HCT116 (cell line): Measurements from ENCODE around the gene P2RX6. TPM values are rescaled to one million over a fixed set of nuclear protein-coding genes. Genes with fewer than 3 reads are reported as not detected.

Experiments
- ATAC-seq: fragments of 200-7000 bp; cut with Tn5 transposase; 2 replicates; pipeline ENCODE4 v1.9.1; 2020; ENCODE audit warnings: mild to moderate bottlenecking, moderate library complexity
- BruUV-seq: library from RNA; stranded (reverse); fragments of 400-500 nt; replicated peaks from 2 replicates; lab custom pipeline; 2021; lab: Mats Ljungman, UMichigan
- CTCF ChIA-PET: fragments of 300-600 bp; sonication (Branson Sonifier 250); formaldehyde crosslinking; loops from one replicate; lab custom pipeline; 2021; ENCODE audit warnings: antibody characterized with exemption; lab: Charles Lee
- POLR2A ChIA-PET: fragments of 300-600, 350-600 bp; sonication (Branson Sonifier 250); formaldehyde crosslinking; loops from one replicate; lab custom pipeline; 2021; ENCODE audit warnings: antibody characterized with exemption; lab: Charles Lee
- RAD21 ChIA-PET, 2 experiments: fragments of 300-600 bp; sonication (Branson Sonifier 250); formaldehyde crosslinking; loops; one replicate each; lab custom pipeline; 2023; ENCODE audit warnings: low total read pairs in 2 of 2; ENCODE audit not compliant: uncharacterized antibody in 2 of 2, unreplicated experiment in 2 of 2, low non-redundant PET in 1 of 2; lab: Charles Lee
- DNase-seq: peaks from one replicate; pipeline ENCODE4 v3.0.0-alpha.2; 2010; ENCODE audit warnings: low read depth, low spot score
- H2AFZ ChIP-seq: fragments of 200-600 bp; shearing (Covaris generic), sonication (generic); 2 replicates; pipeline ENCODE4 v1.6.1; 2017; ENCODE audit warnings: low read depth, mixed run types, mixed read lengths, antibody characterized with exemption, low read length; ENCODE audit not compliant: poor library complexity, severe bottlenecking
- H3K27ac ChIP-seq: 2 replicates; pipeline ENCODE4 v1.5.1; 2012; ENCODE audit warnings: low read depth, low read length
- H3K27me3 ChIP-seq: fragments of 200-600 bp; sonication (generic); 2 replicates; pipeline ENCODE4 v1.6.1; 2016; ENCODE audit warnings: mixed run types, low read length, mixed read lengths; ENCODE audit not compliant: insufficient read depth
- H3K36me3 ChIP-seq, 2 experiments: fragments of 200-500 bp in 1 of 2; fragments of 200-600 bp in 1 of 2; sonication (Bioruptor generic) in 1 of 2; sonication (generic) in 1 of 2; 2 replicates each; pipeline versions ENCODE4 v1.5.1 to v1.6.1; 2014 to 2016; ENCODE audit warnings: low read length in 2 of 2, inconsistent platforms in 1 of 2, mixed read lengths in 1 of 2, mixed run types in 1 of 2; ENCODE audit not compliant: insufficient read depth in 2 of 2, control insufficient read depth in 1 of 2
- H3K4me1 ChIP-seq, 2 experiments: fragments of 200-600 bp in 1 of 2; sonication (generic) in 1 of 2; 2 replicates each; pipeline versions ENCODE4 v1.5.1 to v1.6.1; 2012 to 2017; ENCODE audit warnings: low read length in 2 of 2, inconsistent platforms in 1 of 2, mild to moderate bottlenecking in 1 of 2, mixed read lengths in 1 of 2, mixed run types in 1 of 2, moderate library complexity in 1 of 2; ENCODE audit not compliant: insufficient read depth in 2 of 2, control insufficient read depth in 1 of 2
- H3K4me2 ChIP-seq: fragments of 200-600 bp; sonication (generic); 2 replicates; pipeline ENCODE4 v1.6.1; 2017; ENCODE audit warnings: mixed run types, low read length, mixed read lengths
- H3K4me3 ChIP-seq, 2 experiments: fragments of 200-600 bp in 1 of 2; sonication (generic) in 1 of 2; replicated peaks in 1 of 2; 2 replicates each; pipeline ENCODE4 v1.5.1; 2011 to 2016; ENCODE audit warnings: low read length in 2 of 2, control low read depth in 1 of 2, low read depth in 1 of 2, mild to moderate bottlenecking in 1 of 2, mixed read lengths in 1 of 2, mixed run types in 1 of 2
- H3K79me2 ChIP-seq: fragments of 200-600 bp; sonication (generic); 2 replicates; pipeline ENCODE4 v1.6.1; 2017; ENCODE audit warnings: mild to moderate bottlenecking, mixed run types, low read length, moderate library complexity, mixed read lengths; ENCODE audit not compliant: insufficient read depth
- H3K9ac ChIP-seq: fragments of 200-600 bp; sonication (generic); 2 replicates; pipeline ENCODE4 v1.6.1; 2016; ENCODE audit warnings: low read length, mixed read lengths
- H3K9me2 ChIP-seq: fragments of 200-600 bp; sonication (generic), shearing (Covaris generic); 2 replicates; pipeline ENCODE4 v1.6.1; 2017; ENCODE audit warnings: mixed run types, mild to moderate bottlenecking, moderate library complexity; ENCODE audit not compliant: insufficient read depth
- H3K9me3 ChIP-seq, 2 experiments: fragments of 200-500 bp in 1 of 2; fragments of 200-600 bp in 1 of 2; sonication (Bioruptor generic) in 1 of 2; sonication (generic) in 1 of 2; 2 replicates each; pipeline ENCODE4 v1.6.1; 2014 to 2017; ENCODE audit warnings: low read length in 2 of 2, mixed read lengths in 2 of 2, inconsistent platforms in 1 of 2, low read depth in 1 of 2, mild to moderate bottlenecking in 1 of 2, mixed run types in 1 of 2, moderate library complexity in 1 of 2; ENCODE audit not compliant: control insufficient read depth in 1 of 2, insufficient read depth in 1 of 2
- H4K20me1 ChIP-seq: fragments of 200-600 bp; sonication (generic), shearing (Covaris generic); 2 replicates; pipeline ENCODE4 v1.6.1; 2017; ENCODE audit warnings: mixed run types, mild to moderate bottlenecking, moderate library complexity; ENCODE audit not compliant: insufficient read depth
- ATF3 ChIP-seq: IDR thresholded peaks from 2 replicates; pipeline ENCODE4 v1.6.1; 2012
- CBX3 ChIP-seq: IDR thresholded peaks from 2 replicates; pipeline ENCODE4 v1.6.1; 2012; ENCODE audit warnings: low read depth
- CEBPB ChIP-seq: IDR thresholded peaks from 2 replicates; pipeline ENCODE4 v1.6.1; 2012; ENCODE audit warnings: low read depth
- CTCF ChIP-seq, 3 experiments: fragments of 200-600 bp in 1 of 3; sonication (generic) in 1 of 3; IDR thresholded peaks in 2 of 3; conservative IDR thresholded peaks in 1 of 3; 2 replicates each; pipeline ENCODE4 v1.5.1; 2012 to 2017; ENCODE audit warnings: low read depth in 2 of 3, low read length in 2 of 3, antibody characterized with exemption in 1 of 3, borderline replicate concordance in 1 of 3, control low read depth in 1 of 3, mild to moderate bottlenecking in 1 of 3, mixed read lengths in 1 of 3, mixed run types in 1 of 3, moderate library complexity in 1 of 3; ENCODE audit not compliant: insufficient read depth in 1 of 3
- EGR1 ChIP-seq: IDR thresholded peaks from 2 replicates; pipeline ENCODE4 v1.6.1; 2012; ENCODE audit warnings: low read depth
- EZH2 ChIP-seq: fragments of 200-600 bp; sonication (generic); IDR thresholded peaks from 2 replicates; pipeline ENCODE4 v1.6.1; 2017; ENCODE audit warnings: antibody characterized with exemption, mixed run types
- EZH2phosphoT487 ChIP-seq: fragments of 200-600 bp; IDR thresholded peaks from 2 replicates; pipeline ENCODE4 v1.6.1; 2018; ENCODE audit warnings: antibody characterized with exemption, borderline replicate concordance
- JUND ChIP-seq: IDR thresholded peaks from 2 replicates; pipeline ENCODE4 v1.6.1; 2012
- MAX ChIP-seq: IDR thresholded peaks from 2 replicates; pipeline ENCODE4 v1.6.1; 2012
- POLR2A ChIP-seq: IDR thresholded peaks from 2 replicates; pipeline ENCODE4 v1.7.0; 2011; ENCODE audit warnings: borderline replicate concordance; ENCODE audit not compliant: insufficient read depth, insufficient read length; ENCODE audit errors: extremely low read depth
- POLR2AphosphoS5 ChIP-seq: IDR thresholded peaks from 2 replicates; pipeline ENCODE4 v1.6.1; 2011; ENCODE audit warnings: mild to moderate bottlenecking, low read depth, low read length, moderate library complexity
- RAD21 ChIP-seq: IDR thresholded peaks from 2 replicates; pipeline ENCODE4 v1.6.1; 2012; ENCODE audit warnings: low read depth, mild to moderate bottlenecking
- SP1 ChIP-seq: IDR thresholded peaks from 2 replicates; pipeline ENCODE4 v1.6.1; 2012; ENCODE audit warnings: low read depth
- SRF ChIP-seq: IDR thresholded peaks from 2 replicates; pipeline ENCODE4 v1.6.1; 2012; ENCODE audit warnings: low read depth
- YY1 ChIP-seq: IDR thresholded peaks from 2 replicates; pipeline ENCODE4 v1.6.1; 2011; ENCODE audit warnings: low read length, low read depth, moderate library complexity, mild to moderate bottlenecking; ENCODE audit not compliant: insufficient replicate concordance; ENCODE audit errors: extremely low read depth
- ZFX ChIP-seq: fragments of 450-650 bp; IDR thresholded peaks from 2 replicates; pipeline ENCODE4 v1.6.1; 2017
- ZNF274 ChIP-seq: fragments of 200-500 bp; sonication (Bioruptor generic); IDR thresholded peaks from 2 replicates; pipeline ENCODE4 v1.6.1; 2014; ENCODE audit warnings: mild to moderate bottlenecking, low read depth, low read length, inconsistent platforms
- intact Hi-C: fragments of 100-400 bp; cut with micrococcal nuclease; formaldehyde crosslinking; loops from 2 replicates; pipeline ENCODE4 v1.10.0; 2022
- total RNA-seq: library from RNA; stranded (reverse); gene quantifications from one replicate; pipeline ENCODE4 v1.2.1, GENCODE V29; 2021; ENCODE audit not compliant: unreplicated experiment

The P2RX6 gene
- total RNA-seq, 1 experiment from 2014 or later, result 0.20 TPM

- ATAC-seq (no peak), DNase-seq (no peak)
- Histone ChIP-seq H3K4me2 (no peak overlapping the region), H3K79me2 (no peaks in the 10 kb centered on the region), H3K4me1 (no peaks in the 10 kb centered on the region), H4K20me1 (no peaks in the 10 kb centered on the region), H3K27ac (no peak overlapping the region), H3K9me3 (0 out of 4 replicates have a peak, but pooled peaks cover 0 to 4% of the 10 kb centered on the region in 2 experiments), H3K9ac (no peak overlapping the region), H2AFZ (no peak overlapping the region), H3K27me3 (peaks cover 3% of the 10 kb centered on the region; the same call in 1 of the 2 replicates), H3K4me3 (no peak overlapping the region), H3K9me2 (no peaks in the 10 kb centered on the region), H3K36me3 (no peaks in the 10 kb centered on the region)
- ChIA-PET RAD21 (no interaction called here), POLR2A (no interaction called here), CTCF (no interaction called here)
- TF ChIP-seq CTCF (IDR thresholded peaks at IDR 0.05 in 2 of 3, conservative IDR thresholded peaks at IDR 0.05 in 1 of 3; ENCODE audit: borderline replicate concordance in 1 of 3, insufficient read depth in 1 of 3, low read depth in 2 of 3, low read length in 2 of 3) (no peak), YY1 (no peak), CEBPB (no peak), SP1 (no peak), ATF3 (no peak), POLR2AphosphoS5 (no peak), EZH2 (no peak), ZFX (no peak), RAD21 (no peak), EGR1 (no peak), JUND (no peak), MAX (no peak), ZNF274 (no peak), SRF (no peak), CBX3 (no peak), POLR2A (no peak), EZH2phosphoT487 (no peak)
- intact Hi-C loops, result no loop called here
- no TSS peak for BruUV-seq
These were observed 52.3 kb downstream of the P2RX6 start for GRCh38 chr22:21067075-21067900.
